GM08714 (cell line): ENCODE data around the gene PCSK9.

Source experiments
- H3K4me3 ChIP-seq: fragments of 200-500 bp; sonication (Bioruptor generic); 2 replicates; pipeline ENCODE4 v1.5.1; 2014; ENCODE audit warnings: mild to moderate bottlenecking, low read length, inconsistent platforms
- ZNF274 ChIP-seq: IDR thresholded peaks from 2 replicates; pipeline ENCODE4 v1.6.1; 2012; ENCODE audit warnings: mild to moderate bottlenecking, low read depth, low read length

The PCSK9 gene

DNA sequence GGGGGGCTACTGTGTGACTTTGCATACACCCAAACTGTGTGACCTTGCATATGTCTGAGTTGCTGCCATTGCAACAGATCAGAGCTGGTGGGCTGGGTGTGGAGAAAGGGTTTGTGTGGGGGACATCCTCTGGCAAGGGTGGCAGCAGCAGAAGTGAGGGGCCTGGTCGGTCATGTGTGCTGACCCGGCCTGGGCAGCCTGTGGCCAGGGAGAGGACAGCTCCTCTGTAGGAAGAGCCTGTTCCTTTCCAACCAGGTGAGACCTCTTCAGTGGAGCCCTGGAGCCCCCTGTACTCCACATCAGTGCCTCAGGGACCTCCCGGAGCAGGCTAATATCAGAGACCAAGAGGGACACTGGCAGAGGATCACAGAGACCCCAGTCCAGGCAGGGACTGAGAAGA is 8.3 kb downstream of the PCSK9 start:
- H3K4me3 ChIP-seq, result no peak overlapping the region
- no peak for TF ChIP-seq ZNF274

DNA sequence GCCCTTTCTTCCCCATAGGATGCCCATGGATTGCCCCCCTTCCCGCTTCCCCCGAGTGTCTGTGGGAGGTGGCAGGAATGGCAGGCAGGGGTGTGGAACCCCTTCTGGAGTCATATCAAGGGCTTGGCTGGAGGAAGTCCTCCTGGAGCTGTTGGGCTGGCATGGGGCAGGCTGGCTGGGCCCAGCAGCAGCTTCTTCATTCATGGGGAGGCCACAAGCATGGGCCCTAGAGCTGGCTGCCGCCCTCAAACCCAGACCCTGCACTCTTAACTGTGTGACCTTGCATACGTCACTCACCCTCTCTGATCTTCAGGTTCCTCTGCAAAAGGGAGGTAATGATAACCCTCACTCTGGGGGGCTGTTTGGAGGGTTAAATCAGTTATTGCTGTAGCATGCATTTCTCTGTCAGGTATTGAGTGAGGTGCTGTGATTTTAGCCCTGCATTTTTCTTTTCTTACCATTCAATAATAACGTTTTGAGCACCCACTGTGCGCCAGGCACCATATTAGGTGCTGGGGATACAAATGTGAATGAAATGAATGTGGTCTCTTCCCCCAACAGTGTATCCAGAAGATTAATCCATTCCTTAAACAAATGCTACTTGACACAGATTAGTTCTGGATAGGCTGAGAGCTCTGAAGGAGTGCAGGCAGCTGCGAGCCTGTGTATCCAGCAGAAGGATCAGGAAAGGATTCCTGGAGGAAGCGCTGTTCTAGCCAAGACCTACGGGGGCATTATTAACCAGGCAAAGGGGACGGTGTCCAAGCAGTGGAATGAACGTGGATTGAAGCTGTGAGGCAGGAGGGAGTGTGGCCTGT is 9.3 kb downstream of the PCSK9 start:
- no peak for TF ChIP-seq ZNF274
- no peak overlapping the region for H3K4me3 ChIP-seq

DNA sequence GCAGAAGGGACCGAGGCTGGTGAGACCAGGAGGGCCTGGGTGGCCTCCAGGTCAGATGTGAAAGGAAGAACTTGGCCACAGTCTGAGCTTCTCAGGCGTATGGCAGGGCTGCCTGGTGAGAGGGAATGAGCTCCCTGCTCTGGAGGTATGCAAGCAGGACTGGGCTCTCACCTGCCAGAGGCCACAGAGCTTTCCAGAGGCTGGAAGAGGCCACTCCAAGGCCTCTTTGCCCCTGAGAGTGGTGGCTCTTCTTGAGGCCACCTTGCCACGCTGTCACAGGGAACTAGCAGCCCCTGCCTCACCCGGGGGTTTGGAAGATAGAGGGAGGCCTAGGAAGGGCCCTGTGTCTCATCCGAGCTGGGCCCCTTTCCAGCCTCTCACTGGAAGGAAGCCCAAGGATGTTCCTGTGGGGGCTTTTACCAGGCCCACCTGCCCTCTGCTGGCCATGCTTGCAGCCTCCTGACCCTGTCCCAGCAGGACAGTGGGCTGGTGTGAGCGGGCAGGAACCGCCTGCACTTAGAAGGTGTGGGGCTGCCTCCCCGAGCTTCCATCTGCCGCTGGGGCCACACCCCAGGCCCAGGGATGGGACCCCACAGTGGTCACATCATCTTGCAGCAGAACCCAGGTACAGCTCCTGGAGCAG is 10.0 kb downstream of the PCSK9 start:
- TF ChIP-seq ZNF274, result no peak
- no peak overlapping the region for H3K4me3 ChIP-seq

DNA sequence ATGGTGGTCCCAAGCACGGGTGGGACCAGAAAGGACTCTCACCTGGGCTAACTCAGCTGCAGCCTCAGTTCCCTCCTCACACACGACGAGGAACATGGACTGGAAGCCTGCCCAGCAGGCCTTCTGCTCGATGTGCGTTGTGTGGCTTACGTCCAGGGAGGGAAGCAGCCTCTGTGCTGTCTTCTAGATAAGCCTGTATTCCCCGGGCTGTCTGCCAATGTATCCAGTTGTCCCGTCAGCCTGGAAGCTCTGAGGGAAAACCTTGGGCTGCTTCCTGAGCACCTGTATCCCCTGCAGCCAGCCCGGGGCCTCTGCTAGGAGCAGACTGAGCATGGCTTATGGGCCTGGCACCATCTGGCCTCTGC is 10.5 kb downstream of the PCSK9 start:
- H3K4me3 ChIP-seq, result no peak overlapping the region
- no peak for TF ChIP-seq ZNF274

DNA sequence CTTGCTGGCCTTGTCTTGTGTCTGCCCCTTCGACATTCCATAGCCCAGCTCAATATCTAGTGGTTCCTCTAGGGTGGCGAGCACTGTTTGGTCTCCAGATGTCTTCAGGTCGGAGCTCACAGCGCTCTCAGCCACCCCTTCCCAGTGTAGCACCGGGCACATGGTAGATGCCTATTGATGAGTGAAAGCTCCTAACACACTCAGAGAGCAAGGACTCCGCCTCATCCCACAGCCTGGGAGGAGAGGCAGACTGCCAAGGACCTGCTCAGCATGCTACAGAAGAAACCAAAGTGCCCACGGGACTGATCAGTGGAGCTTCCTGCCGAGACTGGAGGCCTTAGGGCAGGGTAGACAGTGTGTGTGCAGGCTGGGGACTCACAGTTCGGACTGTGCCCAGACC is 10.9 kb downstream of the PCSK9 start:
- TF ChIP-seq ZNF274, result no peak
- no peak overlapping the region for H3K4me3 ChIP-seq

DNA sequence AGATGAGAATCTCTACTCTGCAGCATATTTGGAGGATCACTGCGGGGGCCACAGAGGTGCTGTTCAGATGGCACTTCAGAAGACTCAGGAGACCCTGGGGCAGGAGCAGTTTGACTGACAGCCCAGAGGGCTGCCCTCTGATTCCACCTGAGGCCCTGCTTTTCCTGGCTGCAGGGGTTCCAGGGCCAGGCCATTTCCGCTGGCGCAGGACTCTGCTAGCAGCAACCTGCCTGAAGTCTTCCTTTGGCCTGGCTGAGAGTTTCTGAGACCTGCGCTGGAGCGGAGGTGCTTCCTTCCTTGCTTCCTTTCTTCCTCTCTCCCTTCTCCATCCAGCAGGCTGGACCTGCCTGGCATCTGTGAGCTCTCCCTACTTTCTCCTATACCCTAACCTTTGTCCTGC is 11.8 kb downstream of the PCSK9 start:
- no peak for TF ChIP-seq ZNF274
- H3K4me3 ChIP-seq, result no peak overlapping the region

DNA sequence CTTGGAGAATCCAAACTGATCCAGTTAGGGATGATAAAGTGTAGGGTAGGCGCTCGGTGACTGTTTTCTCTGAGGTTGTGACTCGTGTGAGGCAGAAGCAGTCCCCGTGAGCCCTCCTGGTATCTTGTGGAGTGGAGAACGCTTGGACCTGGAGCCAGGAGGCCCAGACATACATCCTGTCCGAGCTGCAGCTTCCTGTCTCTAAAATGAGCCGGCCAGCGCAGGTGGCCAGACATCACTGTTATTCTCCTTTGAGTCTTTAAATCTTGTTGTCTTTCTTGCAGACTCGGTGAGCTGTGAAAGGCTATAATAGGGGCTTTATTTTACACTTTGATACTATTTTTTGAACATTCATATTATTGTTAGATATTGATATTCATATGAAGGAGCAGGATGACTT is 12.3 kb downstream of the PCSK9 start:
- H3K4me3 ChIP-seq, result no peak overlapping the region
- no peak for TF ChIP-seq ZNF274

DNA sequence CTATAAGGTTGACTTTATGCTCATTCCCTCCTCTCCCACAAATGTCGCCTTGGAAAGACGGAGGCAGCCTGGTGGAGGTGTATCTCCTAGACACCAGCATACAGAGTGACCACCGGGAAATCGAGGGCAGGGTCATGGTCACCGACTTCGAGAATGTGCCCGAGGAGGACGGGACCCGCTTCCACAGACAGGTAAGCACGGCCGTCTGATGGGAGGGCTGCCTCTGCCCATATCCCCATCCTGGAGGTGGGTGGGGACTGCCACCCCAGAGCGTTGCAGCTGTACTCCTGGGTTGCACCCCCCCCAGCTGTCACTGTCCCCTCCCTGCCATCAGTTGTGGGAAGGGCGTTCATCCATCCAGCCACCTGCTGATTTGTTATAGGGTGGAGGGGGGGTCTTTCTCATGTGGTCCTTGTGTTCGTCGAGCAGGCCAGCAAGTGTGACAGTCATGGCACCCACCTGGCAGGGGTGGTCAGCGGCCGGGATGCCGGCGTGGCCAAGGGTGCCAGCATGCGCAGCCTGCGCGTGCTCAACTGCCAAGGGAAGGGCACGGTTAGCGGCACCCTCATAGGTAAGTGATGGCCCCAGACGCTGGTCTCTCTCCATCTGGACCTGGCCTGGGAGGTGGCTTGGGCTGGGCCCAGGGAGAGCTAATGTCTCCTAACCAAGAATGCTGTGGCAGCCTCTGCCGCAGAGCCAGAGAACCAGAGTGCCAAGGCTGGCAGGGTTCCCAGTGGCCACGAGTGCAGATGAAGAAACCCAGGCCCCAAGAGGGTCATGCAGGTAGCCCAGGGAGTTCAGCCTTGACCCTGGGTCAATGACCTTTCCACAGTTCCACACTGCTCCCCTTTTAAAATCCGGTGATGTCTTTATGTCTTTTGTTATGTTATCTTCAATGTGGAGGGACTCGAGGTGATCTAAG is 13.1 kb downstream of the PCSK9 start:
- no peak for TF ChIP-seq ZNF274
- no peak overlapping the region for H3K4me3 ChIP-seq

DNA sequence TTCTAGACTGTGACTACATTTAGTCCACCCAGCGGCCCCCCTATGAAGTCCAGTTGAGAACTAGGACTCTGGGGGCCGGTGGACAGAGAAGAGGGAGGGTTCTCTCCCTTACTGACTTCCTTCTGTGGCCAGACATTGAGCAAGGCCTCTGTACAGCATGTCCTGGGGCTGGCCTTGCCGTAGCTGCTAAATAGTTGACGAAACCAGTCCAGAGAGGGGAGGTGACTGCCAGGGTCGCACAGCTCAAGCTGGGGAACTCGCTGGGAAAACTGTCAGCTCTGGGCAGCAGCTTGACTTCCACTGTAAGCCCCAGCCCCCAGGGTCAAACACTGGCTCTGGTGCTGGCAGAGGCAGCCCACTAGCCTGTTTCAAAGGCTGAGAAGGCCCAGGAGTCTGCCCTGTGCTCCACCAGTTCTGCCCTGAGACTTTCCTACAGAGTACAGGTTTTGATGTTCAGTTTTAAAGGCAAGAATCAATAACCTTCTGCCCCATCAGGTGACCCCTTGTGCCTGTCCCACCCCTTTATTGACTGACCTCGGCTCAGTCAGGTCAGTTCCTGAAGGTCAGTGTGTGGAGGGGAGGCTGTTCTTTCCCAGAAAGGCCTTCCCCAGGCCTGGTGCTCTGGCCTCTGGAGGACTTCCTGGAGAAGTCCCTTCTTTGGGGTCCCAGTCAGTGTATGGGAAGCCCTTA is 14.1 kb downstream of the PCSK9 start:
- no peak for TF ChIP-seq ZNF274
- H3K4me3 ChIP-seq, result no peak overlapping the region

DNA sequence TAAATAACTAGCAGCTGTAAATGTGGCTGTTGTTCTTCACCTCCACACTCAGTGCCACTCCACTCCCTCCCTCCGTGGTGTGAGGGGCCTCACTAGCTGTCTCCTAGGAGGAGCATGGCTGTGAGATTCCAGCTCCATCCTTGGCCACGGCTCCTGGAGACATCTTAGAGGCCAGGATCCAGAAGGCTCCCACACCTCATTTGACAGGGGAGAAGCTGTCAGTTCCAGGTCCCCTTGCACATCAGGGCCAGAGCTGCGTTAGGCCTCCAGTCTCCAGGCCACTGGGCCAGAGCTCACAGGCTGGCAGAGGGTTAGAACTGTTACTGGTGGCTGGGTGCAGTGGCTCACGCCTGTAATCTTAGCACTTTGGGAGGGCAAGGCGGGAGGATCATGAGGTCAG is 15.0 kb downstream of the PCSK9 start:
- H3K4me3 ChIP-seq, result no peak overlapping the region
- no peak for TF ChIP-seq ZNF274

DNA sequence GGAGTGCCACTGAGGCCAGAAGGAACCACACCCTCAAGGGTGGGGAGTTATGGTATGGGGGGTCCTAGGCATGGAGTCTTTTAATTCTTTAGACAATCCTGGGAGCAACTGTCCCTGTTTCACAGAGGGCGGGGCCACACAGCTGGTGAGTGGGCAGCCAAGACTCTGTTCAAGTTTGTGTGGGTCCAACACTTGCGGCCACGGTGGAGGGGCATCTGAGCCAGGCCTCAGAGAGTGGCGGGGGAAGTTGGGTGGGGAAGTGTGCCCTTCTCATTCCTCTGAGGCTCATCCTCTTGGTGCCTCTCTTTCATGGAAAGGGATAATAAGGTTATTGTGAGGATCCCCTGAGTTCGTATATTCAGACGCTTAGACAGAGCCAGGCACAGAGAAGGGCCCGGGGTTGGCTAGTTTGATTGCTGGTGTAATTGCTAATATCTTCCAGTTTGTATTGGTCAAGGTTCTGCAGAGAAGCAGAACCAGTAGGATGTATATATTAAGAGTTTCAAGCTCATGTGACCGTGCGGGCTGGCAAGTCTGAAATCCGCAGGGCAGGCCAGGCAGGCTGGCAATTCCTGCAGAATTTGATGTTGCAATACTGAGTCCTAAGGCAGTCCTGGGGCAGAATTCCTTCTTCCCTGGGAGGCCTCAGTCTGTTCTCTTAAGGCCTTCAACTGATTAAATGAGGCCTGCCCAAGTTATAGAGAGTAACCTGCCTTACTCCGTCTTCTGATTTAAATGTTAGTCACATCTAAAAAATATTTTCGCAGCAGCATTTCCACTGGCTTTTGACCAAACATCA is 15.9 kb downstream of the PCSK9 start:
- no peak for TF ChIP-seq ZNF274
- no peak overlapping the region for H3K4me3 ChIP-seq

DNA sequence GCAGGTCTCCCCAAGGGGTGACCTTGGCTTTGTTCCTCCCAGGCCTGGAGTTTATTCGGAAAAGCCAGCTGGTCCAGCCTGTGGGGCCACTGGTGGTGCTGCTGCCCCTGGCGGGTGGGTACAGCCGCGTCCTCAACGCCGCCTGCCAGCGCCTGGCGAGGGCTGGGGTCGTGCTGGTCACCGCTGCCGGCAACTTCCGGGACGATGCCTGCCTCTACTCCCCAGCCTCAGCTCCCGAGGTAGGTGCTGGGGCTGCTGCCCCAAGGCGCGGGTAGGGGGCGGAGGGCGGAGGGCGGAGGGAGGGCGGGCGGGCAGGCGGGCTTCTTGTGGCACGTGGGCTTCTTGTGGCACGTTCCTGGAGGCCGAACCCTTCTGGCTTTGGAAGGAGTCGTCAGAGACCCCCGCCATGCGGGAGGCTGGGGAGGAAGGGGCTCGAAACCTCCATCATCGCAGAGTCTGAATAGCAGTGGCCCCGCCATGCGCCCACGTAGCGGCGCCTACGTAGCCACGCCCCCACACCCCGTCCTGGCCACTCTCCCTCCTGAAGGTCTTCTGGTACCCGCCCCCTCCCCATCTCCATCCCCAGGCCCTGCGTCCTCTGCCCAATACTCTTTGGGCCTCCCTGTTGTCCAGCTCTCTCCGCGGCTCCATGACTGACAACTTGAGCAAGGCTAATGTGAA is 16.7 kb downstream of the PCSK9 start:
- no peak overlapping the region for H3K4me3 ChIP-seq
- no peak for TF ChIP-seq ZNF274

DNA sequence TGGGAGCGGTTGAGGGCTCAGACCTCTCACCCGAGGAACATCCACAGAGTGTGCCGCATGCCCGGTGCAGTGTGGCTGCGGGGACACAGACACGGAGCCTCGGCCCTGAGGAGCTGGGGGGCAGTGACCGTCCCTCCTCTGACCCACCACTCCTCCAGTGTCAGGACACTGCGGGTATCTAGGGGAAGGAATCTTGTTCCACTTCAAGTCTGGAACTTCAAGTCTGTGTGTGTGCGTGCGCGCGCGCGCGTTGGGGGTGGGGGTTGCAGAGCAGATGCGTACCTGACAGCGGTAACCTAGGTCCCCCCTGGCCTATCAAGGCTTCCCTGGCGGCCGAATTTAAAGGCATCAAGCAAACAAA is 17.3 kb downstream of the PCSK9 start:
- TF ChIP-seq ZNF274, result no peak
- H3K4me3 ChIP-seq, result no peak overlapping the region
